Neural cell (in vitro differentiated cells): ENCODE data around the gene FABP6. TPM values are rescaled to one million over a fixed set of nuclear protein-coding genes. Genes with fewer than 3 reads are reported as not detected.

Experiments
- H2AFZ ChIP-seq: fragments of 200-600, 300-800 bp; sonication (generic), shearing (Covaris generic); 2 replicates; pipeline ENCODE4 v1.6.0; 2014; ENCODE audit warnings: low read depth, mild to moderate bottlenecking, antibody characterized with exemption, low read length, moderate library complexity
- H3F3A ChIP-seq: fragments of 200-600 bp; shearing (Covaris generic); 2 replicates; pipeline ENCODE4 v1.6.1; 2016; ENCODE audit warnings: mild to moderate bottlenecking, moderate library complexity, mixed read lengths, antibody characterized with exemption, low read length; ENCODE audit not compliant: insufficient read depth, poor library complexity, severe bottlenecking
- H3K27ac ChIP-seq: fragments of 200-600, 300-800 bp; sonication (generic), shearing (Covaris generic); 2 replicates; pipeline ENCODE4 v1.5.1; 2014; ENCODE audit warnings: mild to moderate bottlenecking, low read length, moderate library complexity
- H3K27me3 ChIP-seq: fragments of 300-800, 200-600 bp; sonication (generic), shearing (Covaris generic); 2 replicates; pipeline ENCODE4 v1.6.0; 2014; ENCODE audit warnings: mild to moderate bottlenecking, low read depth, low read length, moderate library complexity; ENCODE audit not compliant: insufficient read depth
- H3K36me3 ChIP-seq: fragments of 300-800, 200-600 bp; sonication (generic), shearing (Covaris generic); 2 replicates; pipeline ENCODE4 v1.5.1; 2014; ENCODE audit warnings: mild to moderate bottlenecking, antibody characterized with exemption, low read length, moderate library complexity; ENCODE audit not compliant: insufficient read depth
- H3K4me2 ChIP-seq: fragments of 300-800, 200-600 bp; sonication (generic), shearing (Covaris generic); 2 replicates; pipeline ENCODE4 v1.6.0; 2014; ENCODE audit warnings: mild to moderate bottlenecking, low read length
- H3K4me3 ChIP-seq: fragments of 300-800, 200-600 bp; sonication (generic), shearing (Covaris generic); 2 replicates; pipeline ENCODE4 v1.5.1; 2014; ENCODE audit warnings: mild to moderate bottlenecking, low read length, moderate library complexity
- H3K79me2 ChIP-seq: fragments of 200-600 bp; shearing (Covaris generic); replicated peaks from 2 replicates; pipeline ENCODE4 v1.6.0; 2014; ENCODE audit warnings: mild to moderate bottlenecking, low read length, moderate library complexity; ENCODE audit not compliant: insufficient read depth
- H3K9ac ChIP-seq: fragments of 300-800, 200-600 bp; sonication (generic), shearing (Covaris generic); 2 replicates; pipeline ENCODE4 v1.6.1; 2016; ENCODE audit warnings: mild to moderate bottlenecking, low read length, mixed read lengths
- H3K9me2 ChIP-seq: fragments of 200-600 bp; shearing (Covaris generic); 2 replicates; pipeline ENCODE4 v1.6.1; 2016; ENCODE audit warnings: mild to moderate bottlenecking, low read length, mixed read lengths; ENCODE audit not compliant: insufficient read depth
- H3K9me3 ChIP-seq: fragments of 200-600, 300-800 bp; sonication (generic), shearing (Covaris generic); 2 replicates; pipeline ENCODE4 v1.6.1; 2016; ENCODE audit warnings: mild to moderate bottlenecking, mixed run types, low read length, moderate library complexity, mixed read lengths
- H4K20me1 ChIP-seq: fragments of 200-600 bp; shearing (Covaris generic); 2 replicates; pipeline ENCODE4 v1.6.1; 2016; ENCODE audit warnings: mild to moderate bottlenecking, mixed run types; ENCODE audit not compliant: insufficient read depth
- EP300 ChIP-seq: fragments of 450-650 bp; conservative IDR thresholded peaks from 2 replicates; pipeline ENCODE4 v1.6.1; 2014; ENCODE audit warnings: antibody characterized with exemption, mild to moderate bottlenecking, moderate library complexity; ENCODE audit not compliant: poor library complexity, severe bottlenecking
- EZH2 ChIP-seq: fragments of 200-600, 300-800 bp; shearing (Covaris generic), sonication (generic); IDR thresholded peaks from 2 replicates; pipeline ENCODE4 v1.6.1; 2014; ENCODE audit warnings: antibody characterized with exemption, low read length, borderline replicate concordance, mild to moderate bottlenecking; ENCODE audit not compliant: insufficient read depth, poor library complexity, severe bottlenecking
- MXI1 ChIP-seq: fragments of 450-650 bp; conservative IDR thresholded peaks from 2 replicates; pipeline ENCODE4 v1.6.1; 2014; ENCODE audit warnings: antibody characterized with exemption, mild to moderate bottlenecking; ENCODE audit not compliant: poor library complexity, severe bottlenecking
- POLR2AphosphoS5 ChIP-seq: IDR thresholded peaks from 2 replicates; pipeline ENCODE4 v1.6.1; 2012
- RAD21 ChIP-seq: fragments of 450-650 bp; conservative IDR thresholded peaks from 2 replicates; pipeline ENCODE4 v1.6.1; 2014; ENCODE audit warnings: antibody characterized with exemption, mild to moderate bottlenecking, moderate library complexity
- SMC3 ChIP-seq: fragments of 450-650 bp; conservative IDR thresholded peaks from 2 replicates; pipeline ENCODE4 v1.6.1; 2014; ENCODE audit warnings: antibody characterized with exemption, mild to moderate bottlenecking, moderate library complexity; ENCODE audit not compliant: poor library complexity
- TAF1 ChIP-seq: IDR thresholded peaks from 2 replicates; pipeline ENCODE4 v1.6.1; 2012; ENCODE audit warnings: low read depth
- polyA plus RNA-seq: library from polyadenylated mRNA; depleted of rRNA; stranded (reverse); fragments of >200 nt; gene quantifications from 2 replicates; pipeline ENCODE4 v1.2.3, GENCODE V29; 2014
- TF ChIP-seq, protein P1 (sequence below): fragments of 450-650 bp; IDR thresholded peaks from 2 replicates; pipeline ENCODE4 v1.5.1; 2014; ENCODE audit warnings: antibody characterized with exemption, mild to moderate bottlenecking, moderate library complexity; ENCODE audit not compliant: poor library complexity, severe bottlenecking
- TF ChIP-seq, protein P2 (sequence below): IDR thresholded peaks from 2 replicates; pipeline ENCODE4 v1.6.1; 2012; ENCODE audit warnings: borderline replicate concordance

FABP6 gene
- polyA plus RNA-seq, 1 donor from 2014 or later: 3.6 TPM

DNA sequence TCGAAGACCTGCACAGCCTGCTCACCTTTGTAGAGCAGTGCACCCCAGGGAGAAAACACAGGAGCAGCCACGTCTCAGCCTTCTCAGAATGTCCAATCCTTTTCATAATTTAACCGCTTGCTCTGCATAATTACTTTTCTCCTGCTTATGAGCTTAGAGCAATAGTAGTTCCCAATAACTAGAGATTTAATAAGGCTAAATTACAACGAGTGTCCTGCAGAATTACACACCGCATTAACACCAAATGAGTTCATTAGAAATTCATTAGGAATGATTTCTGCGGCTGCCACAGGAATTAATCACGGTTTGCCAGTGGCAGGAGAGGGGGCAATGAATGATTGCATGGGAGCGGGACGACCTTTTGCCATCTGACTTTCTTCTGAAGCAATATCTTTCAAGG, 18.7 kb upstream of the FABP6 start:
- Histone ChIP-seq H3K79me2 (no peaks in the 10 kb centered on the region), H3K27ac (no peak overlapping the region), H3K4me2 (no peak overlapping the region), H3K4me3 (no peak overlapping the region), H3F3A (no peaks in the 10 kb centered on the region), H3K9me3 (no peaks in the 10 kb centered on the region), H3K9me2 (no peaks in the 10 kb centered on the region), H3K9ac (no peak overlapping the region), H3K36me3 (no peaks in the 10 kb centered on the region), H3K27me3 (no peaks in the 10 kb centered on the region), H2AFZ (no peak overlapping the region), H4K20me1 (no peaks in the 10 kb centered on the region)
- TF ChIP-seq, protein P1, sequence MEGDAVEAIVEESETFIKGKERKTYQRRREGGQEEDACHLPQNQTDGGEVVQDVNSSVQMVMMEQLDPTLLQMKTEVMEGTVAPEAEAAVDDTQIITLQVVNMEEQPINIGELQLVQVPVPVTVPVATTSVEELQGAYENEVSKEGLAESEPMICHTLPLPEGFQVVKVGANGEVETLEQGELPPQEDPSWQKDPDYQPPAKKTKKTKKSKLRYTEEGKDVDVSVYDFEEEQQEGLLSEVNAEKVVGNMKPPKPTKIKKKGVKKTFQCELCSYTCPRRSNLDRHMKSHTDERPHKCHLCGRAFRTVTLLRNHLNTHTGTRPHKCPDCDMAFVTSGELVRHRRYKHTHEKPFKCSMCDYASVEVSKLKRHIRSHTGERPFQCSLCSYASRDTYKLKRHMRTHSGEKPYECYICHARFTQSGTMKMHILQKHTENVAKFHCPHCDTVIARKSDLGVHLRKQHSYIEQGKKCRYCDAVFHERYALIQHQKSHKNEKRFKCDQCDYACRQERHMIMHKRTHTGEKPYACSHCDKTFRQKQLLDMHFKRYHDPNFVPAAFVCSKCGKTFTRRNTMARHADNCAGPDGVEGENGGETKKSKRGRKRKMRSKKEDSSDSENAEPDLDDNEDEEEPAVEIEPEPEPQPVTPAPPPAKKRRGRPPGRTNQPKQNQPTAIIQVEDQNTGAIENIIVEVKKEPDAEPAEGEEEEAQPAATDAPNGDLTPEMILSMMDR: no peak
- TF ChIP-seq MXI1: no peak

DNA sequence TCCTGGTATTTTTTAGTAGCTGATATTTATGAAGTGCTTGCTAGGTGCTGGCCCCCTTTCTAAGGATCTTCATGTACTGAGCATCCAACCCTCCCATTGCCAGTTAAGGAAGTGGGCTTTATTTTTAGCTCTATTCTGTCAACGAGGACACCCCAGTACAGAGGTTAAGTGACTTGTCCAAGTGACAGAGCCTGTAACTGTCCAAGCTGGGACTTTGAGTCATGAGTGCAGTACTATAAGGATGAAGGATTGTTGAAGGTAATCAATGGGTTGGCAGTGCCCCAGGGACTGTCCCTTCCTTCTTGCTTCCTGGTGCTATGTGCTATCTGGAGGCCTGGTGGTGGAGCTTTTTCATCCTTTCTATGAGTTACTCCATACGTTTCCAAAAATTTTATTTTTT, 18.0 kb upstream of the FABP6 start:
- Histone ChIP-seq H3K27ac (no peak overlapping the region), H2AFZ (no peak overlapping the region), H3K4me3 (no peak overlapping the region), H3K9me3 (no peaks in the 10 kb centered on the region), H3K36me3 (no peaks in the 10 kb centered on the region), H3K79me2 (no peaks in the 10 kb centered on the region), H3F3A (no peaks in the 10 kb centered on the region), H3K27me3 (no peaks in the 10 kb centered on the region), H3K9me2 (no peaks in the 10 kb centered on the region), H3K4me2 (no peak overlapping the region), H3K9ac (no peak overlapping the region), H4K20me1 (no peaks in the 10 kb centered on the region)
- no peak for TF ChIP-seq TAF1

DNA sequence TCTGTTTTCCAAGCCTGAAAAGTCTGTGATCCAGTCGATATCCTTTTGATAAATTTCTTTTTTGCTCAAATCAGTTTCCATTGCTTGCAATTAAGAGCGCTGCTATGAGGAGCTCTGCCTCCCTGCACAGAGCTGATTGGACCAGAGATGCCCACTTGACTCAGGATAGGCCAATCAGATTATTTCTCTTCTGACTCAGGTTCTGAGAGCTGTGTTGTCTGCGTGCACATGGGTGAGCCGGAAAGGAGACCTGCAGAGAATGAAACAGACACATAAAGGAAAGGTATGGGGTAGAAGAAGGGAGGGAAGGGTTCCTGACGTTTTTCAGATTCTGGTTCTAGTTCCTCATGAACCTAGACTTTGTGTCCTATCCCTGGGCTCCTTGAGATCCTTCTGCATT, 15.8 kb upstream of the FABP6 start:
- H3K27me3 ChIP-seq: no peaks in the 10 kb centered on the region
- TF ChIP-seq RAD21 (no peak), EP300 (no peak), POLR2AphosphoS5 (no peak), EZH2 (no peak), SMC3 (no peak), MXI1 (no peak), TAF1 (no peak)
- TF ChIP-seq, protein P2, sequence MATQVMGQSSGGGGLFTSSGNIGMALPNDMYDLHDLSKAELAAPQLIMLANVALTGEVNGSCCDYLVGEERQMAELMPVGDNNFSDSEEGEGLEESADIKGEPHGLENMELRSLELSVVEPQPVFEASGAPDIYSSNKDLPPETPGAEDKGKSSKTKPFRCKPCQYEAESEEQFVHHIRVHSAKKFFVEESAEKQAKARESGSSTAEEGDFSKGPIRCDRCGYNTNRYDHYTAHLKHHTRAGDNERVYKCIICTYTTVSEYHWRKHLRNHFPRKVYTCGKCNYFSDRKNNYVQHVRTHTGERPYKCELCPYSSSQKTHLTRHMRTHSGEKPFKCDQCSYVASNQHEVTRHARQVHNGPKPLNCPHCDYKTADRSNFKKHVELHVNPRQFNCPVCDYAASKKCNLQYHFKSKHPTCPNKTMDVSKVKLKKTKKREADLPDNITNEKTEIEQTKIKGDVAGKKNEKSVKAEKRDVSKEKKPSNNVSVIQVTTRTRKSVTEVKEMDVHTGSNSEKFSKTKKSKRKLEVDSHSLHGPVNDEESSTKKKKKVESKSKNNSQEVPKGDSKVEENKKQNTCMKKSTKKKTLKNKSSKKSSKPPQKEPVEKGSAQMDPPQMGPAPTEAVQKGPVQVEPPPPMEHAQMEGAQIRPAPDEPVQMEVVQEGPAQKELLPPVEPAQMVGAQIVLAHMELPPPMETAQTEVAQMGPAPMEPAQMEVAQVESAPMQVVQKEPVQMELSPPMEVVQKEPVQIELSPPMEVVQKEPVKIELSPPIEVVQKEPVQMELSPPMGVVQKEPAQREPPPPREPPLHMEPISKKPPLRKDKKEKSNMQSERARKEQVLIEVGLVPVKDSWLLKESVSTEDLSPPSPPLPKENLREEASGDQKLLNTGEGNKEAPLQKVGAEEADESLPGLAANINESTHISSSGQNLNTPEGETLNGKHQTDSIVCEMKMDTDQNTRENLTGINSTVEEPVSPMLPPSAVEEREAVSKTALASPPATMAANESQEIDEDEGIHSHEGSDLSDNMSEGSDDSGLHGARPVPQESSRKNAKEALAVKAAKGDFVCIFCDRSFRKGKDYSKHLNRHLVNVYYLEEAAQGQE: no peak
- TF ChIP-seq, protein P1: no peak
- H4K20me1 ChIP-seq: no peaks in the 10 kb centered on the region
- no peaks in the 10 kb centered on the region for H3F3A ChIP-seq
- H3K79me2 ChIP-seq: no peaks in the 10 kb centered on the region
- H3K4me2 ChIP-seq: no peak overlapping the region
- H3K9me2 ChIP-seq: no peaks in the 10 kb centered on the region
- H2AFZ ChIP-seq: no peak overlapping the region
- no peaks in the 10 kb centered on the region for H3K36me3 ChIP-seq
- H3K9ac ChIP-seq: no peak overlapping the region
- H3K27ac ChIP-seq: no peak overlapping the region
- no peak overlapping the region for H3K4me3 ChIP-seq
- no peaks in the 10 kb centered on the region for H3K9me3 ChIP-seq
